ENCODE measurements around the gene MISP.
A peak's percentile ranks its signal among the peaks of the same experiment; 100 is the strongest.

The MISP gene

GRCh38 chr19:791007-791566, 40.2 kb downstream of the MISP start:
- intact Hi-C loops (cut with DNase I), result loop anchor here (10.0 kb wide), 1 partner anchor 126 kb away; the partner anchor contains the start of gene RNF126
- no peak for DNase-seq

GRCh38 chr19:791567-792305, 40.8 kb downstream of the MISP start:
- no peak for DNase-seq
- intact Hi-C loops (cut with DNase I), result loop anchor here (10.0 kb wide), 1 partner anchor 127 kb away; the partner anchor contains the start of gene RNF126

DNA sequence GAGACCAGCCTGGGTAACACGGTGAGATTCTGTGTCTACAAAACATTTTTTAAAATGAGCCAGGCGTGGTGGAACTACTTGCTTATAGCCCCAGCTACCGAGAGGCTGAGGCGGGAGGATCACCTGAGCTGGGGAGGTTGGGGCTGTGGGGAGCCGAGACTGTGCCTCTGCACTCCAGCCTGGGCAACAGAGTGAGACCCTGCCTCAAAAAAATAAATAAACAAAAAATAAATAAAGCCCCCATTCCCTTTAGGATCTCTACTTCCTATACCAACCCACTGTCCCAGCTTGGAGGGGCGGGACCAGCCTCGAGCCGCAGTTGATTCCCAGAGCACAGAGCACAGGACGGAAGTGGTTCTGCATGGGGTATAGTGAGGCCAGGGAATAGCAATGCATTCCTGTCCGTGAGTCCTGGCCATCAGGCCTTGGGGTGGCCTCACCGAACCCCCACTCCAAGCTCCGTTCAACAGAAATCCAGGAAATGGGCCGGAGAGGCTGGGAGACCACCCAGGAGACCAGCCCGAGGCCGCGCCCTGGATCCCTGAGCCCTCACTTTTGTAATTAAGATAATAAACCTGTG, 41.5 kb downstream of the MISP start:
- intact Hi-C loops (cut with DNase I), result loop anchor here (10.0 kb wide), 1 partner anchor 128 kb away; the partner anchor contains the start of gene RNF126
- no peak for DNase-seq

DNA sequence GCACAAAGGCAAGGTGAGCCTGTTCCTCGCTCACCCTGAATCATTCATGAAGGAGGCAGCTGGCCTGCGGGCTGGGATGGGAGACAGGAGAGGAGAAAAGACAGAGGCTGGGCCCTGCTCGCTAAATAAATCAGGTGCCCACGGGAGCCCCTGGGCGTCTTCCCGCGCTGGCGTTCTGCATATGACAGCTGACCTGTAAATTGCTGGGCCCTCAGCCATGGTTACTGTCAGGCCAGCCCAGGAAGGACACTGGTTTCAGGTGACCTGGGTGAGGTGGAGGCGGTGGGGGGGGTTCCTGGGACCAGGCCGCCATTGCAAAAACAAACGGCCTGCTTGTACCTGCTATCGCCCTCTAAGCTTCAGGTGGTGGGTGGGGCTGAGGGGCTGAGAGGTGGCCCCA, 42.9 kb downstream of the MISP start:
- DNase-seq, result no peak
- intact Hi-C loops (cut with DNase I), result loop anchor here (10.0 kb wide), 1 partner anchor 129 kb away; the partner anchor contains the start of gene RNF126

GRCh38 chr19:795073-795611, 44.2 kb downstream of the MISP start:
- intact Hi-C loops (cut with DNase I), result loop anchor here (5.0 to 10.0 kb wide), 2 partner anchors 97 to 130 kb away; partner anchors contain the start of genes MED16, RNF126 and RNU6-9
- DNase-seq, result peak in 7 of 42 donors; percentile 25 to 61 (median 45)

- intact Hi-C loops (cut with DNase I), result loop anchor here (5.0 to 10.0 kb wide), 2 partner anchors 96 to 131 kb away; partner anchors contain the start of genes MED16, RNF126 and RNU6-9
- no peak for DNase-seq
Measured at GRCh38 chr19:795691-796581, 45.0 kb downstream of the MISP start.

- intact Hi-C loops (cut with DNase I), result loop anchor here (5.0 to 10.0 kb wide), 2 partner anchors 95 to 132 kb away; partner anchors contain the start of genes MED16, RNF126 and RNU6-9
- peak; percentile 99 to 100 (median 100) for DNase-seq
Measured at GRCh38 chr19:796692-797527, 46.0 kb downstream of the MISP start, which contains the start of gene PTBP1. Gene PTBP1 (plus strand): TSS chr19:797452. CDS start chr19:797498, 46 bp downstream.

- intact Hi-C loops (cut with DNase I), result loop anchor here (5.0 to 10.0 kb wide), 2 partner anchors 95 to 133 kb away; partner anchors contain the start of genes MED16, RNF126 and RNU6-9
- peak in 40 of 42 donors; percentile 59 to 92 (median 80) for DNase-seq
Measured at GRCh38 chr19:797528-798414, 46.9 kb downstream of the MISP start.

DNA sequence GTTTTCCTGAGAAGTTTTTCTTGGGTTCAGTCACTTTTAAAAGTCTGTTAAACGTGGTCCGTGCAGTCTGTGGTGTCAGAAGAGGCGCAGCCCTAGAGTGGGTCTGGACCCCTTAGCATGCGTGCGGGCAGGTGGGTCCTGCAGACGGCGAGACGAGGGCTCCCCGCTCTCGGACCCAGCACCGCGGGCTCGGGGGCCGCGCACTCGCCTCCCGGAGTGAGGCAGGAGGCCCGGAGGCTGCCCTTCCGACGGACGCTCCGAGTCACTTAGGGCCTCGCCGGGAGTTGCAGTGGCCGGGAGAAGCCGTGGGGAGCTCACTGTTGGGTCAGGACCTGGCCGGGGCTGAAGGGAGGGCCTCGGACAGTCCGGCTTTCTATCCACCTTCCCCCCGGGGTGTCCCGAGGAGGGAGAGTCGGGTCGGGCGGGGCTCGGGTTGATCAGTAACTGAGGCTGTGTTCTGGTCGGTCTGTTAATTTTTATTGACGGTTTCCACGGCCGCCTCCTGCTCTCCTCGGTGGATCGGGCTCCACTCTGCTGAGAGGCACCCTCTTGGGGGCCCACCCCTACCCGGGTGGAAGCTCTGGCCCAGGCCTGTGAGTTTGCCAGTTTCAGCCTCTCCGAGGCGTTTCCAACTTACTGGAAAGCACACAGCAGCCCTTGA, 47.6 kb downstream of the MISP start:
- intact Hi-C loops (cut with DNase I), result loop anchor here (5.0 to 10.0 kb wide), 2 partner anchors 94 to 134 kb away; partner anchors contain the start of genes MED16, RNF126 and RNU6-9
- DNase-seq, result peak in 1 of 42 donors; percentile 11

DNA sequence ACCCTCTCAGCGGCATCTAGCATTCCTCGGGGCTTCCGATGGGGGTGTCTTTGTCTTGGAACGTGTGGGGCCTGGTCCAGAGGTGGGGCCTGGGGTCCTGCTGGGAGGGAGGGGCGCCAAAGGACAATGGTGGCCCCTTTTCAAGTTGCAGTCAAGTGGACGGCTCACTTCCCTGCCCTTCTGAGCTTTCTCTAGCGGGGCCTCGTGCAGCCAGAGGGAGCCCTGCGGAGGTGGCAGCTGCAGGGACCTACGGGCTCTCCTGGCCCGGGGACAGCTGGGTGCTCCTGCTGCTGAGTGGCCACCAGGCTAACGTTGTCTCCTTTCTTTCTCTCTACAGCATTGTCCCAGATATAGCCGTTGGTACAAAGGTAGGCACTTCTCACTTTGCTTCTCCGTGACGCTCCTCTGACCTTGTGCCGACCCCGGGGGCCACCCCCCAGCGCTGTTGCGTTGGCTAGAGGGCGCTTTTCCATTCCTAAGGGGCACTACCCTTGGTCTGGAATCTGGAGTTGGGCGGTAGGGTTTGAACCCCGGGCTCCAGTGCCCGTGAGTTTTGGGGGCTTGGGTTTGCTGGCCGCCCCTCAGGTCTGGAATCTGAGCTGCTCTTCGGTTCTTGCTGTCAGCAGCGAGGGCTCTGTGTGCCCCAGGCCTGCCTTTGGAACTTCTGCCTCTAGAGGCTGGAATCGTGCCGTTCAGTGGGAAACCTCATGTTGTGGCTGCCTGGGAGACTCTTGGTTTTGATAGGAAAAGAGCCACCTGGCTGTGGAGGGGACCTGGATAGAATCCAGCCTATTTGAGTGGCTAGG, 48.4 kb downstream of the MISP start:
- intact Hi-C loops (cut with DNase I), result loop anchor here (5.0 to 10.0 kb wide), 2 partner anchors 93 to 134 kb away; partner anchors contain the start of genes MED16, RNF126 and RNU6-9
- peak in 1 of 42 donors; percentile 12 for DNase-seq

- no peak for DNase-seq
- intact Hi-C loops (cut with DNase I), result no loop called here
Measured at GRCh38 chr19:800360-801029, 49.6 kb downstream of the MISP start.

DNA sequence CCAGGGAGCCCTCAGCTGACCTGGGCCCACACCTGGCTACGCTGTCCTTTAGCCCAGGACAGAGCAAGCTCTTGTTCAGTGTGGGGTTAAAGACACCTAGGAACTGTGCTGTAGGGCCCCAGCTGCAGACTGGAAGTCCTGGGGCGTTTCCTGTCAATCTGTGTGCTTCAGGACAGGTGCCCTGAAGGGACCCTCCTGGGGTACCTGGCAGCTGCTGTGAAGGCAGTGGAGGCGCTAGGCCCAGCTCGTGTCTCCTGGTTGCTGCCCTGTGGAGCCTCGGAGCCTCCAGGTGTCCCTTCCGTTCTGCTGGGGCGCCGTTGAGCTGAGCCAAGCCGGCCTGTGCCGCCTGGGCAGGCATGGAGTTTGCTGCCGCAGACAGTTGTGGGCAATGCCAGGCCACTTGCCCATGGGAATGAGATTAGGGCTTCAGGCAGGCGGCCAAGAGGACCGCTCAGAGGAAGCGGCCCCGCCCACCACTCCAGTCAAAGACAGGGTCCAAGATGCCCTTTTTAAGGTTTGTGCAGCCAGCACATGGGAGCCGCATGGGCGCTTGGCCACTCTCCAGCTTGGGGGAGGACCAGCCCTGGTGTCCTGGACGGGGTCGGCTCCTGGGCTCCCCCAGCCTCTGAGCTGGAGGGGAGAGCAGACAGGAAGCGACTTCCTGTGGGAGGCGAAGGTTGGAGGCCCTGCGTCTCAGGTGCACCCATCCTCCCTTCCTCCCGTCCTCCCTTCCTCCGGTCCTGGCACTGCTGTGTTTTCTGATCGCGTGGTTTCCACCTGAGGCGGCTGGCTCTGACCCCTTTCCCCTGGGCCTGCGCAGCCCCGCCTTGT, 50.3 kb downstream of the MISP start:
- peak in 2 of 42 donors; percentile 45 to 47 for DNase-seq
- intact Hi-C loops (cut with DNase I), result no loop called here

DNA sequence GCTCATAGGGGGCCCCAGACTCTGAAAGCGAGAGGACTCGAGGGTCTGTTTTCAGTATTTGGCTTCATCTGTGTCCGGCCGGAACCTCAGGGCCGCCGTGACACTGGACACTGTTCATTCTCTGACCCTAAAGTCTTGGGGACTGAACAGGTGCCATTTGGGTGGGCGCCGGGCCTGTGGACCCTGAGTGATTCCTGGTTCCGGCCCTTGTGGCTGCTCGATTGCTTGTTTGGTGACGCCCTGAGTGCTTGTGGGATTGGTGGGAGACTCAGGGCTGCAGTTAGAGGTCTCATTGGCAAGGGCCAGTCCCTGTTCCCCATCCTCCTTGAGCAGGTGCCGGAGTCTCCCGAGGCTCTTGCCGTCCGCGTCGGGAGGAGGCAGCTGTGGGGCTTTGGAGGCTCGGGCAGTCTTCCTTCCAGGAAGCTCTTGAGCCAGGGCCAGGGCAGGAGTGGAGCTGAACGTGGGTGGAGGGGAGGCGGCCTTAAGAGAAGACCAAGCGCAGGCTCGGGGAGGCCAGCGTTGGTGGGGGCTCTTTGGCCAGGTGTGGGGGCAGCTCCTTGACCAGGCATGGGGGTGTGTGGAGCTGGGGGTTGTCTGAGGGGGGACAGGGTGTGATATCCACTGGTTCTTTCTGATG, 51.1 kb downstream of the MISP start:
- intact Hi-C loops (cut with DNase I), result no loop called here
- no peak for DNase-seq

Measured in head of caudate nucleus (tissue), 42 donors.